HCT116 (cell line): Measurements from ENCODE around the gene LLGL2. TPM values are rescaled to one million over a fixed set of nuclear protein-coding genes. Genes with fewer than 3 reads are reported as not detected.

Source experiments
- ATAC-seq: fragments of 200-7000 bp; cut with Tn5 transposase; 2 replicates; pipeline ENCODE4 v1.9.1; 2020; ENCODE audit warnings: mild to moderate bottlenecking, moderate library complexity
- BruUV-seq: library from RNA; stranded (reverse); fragments of 400-500 nt; replicated peaks from 2 replicates; lab custom pipeline; 2021; lab: Mats Ljungman, UMichigan
- CTCF ChIA-PET: fragments of 300-600 bp; sonication (Branson Sonifier 250); formaldehyde crosslinking; loops from one replicate; lab custom pipeline; 2021; ENCODE audit warnings: antibody characterized with exemption; lab: Charles Lee
- POLR2A ChIA-PET: fragments of 300-600, 350-600 bp; sonication (Branson Sonifier 250); formaldehyde crosslinking; loops from one replicate; lab custom pipeline; 2021; ENCODE audit warnings: antibody characterized with exemption; lab: Charles Lee
- RAD21 ChIA-PET, 2 experiments: fragments of 300-600 bp; sonication (Branson Sonifier 250); formaldehyde crosslinking; loops; one replicate each; lab custom pipeline; 2023; ENCODE audit warnings: low total read pairs in 2 of 2; ENCODE audit not compliant: uncharacterized antibody in 2 of 2, unreplicated experiment in 2 of 2, low non-redundant PET in 1 of 2; lab: Charles Lee
- DNase-seq: peaks from one replicate; pipeline ENCODE4 v3.0.0-alpha.2; 2010; ENCODE audit warnings: low read depth, low spot score
- H2AFZ ChIP-seq: fragments of 200-600 bp; shearing (Covaris generic), sonication (generic); 2 replicates; pipeline ENCODE4 v1.6.1; 2017; ENCODE audit warnings: low read depth, mixed run types, mixed read lengths, antibody characterized with exemption, low read length; ENCODE audit not compliant: poor library complexity, severe bottlenecking
- H3K27ac ChIP-seq: 2 replicates; pipeline ENCODE4 v1.5.1; 2012; ENCODE audit warnings: low read depth, low read length
- H3K27me3 ChIP-seq: fragments of 200-600 bp; sonication (generic); 2 replicates; pipeline ENCODE4 v1.6.1; 2016; ENCODE audit warnings: mixed run types, low read length, mixed read lengths; ENCODE audit not compliant: insufficient read depth
- H3K36me3 ChIP-seq, 2 experiments: fragments of 200-500 bp in 1 of 2; fragments of 200-600 bp in 1 of 2; sonication (Bioruptor generic) in 1 of 2; sonication (generic) in 1 of 2; 2 replicates each; pipeline versions ENCODE4 v1.5.1 to v1.6.1; 2014 to 2016; ENCODE audit warnings: low read length in 2 of 2, inconsistent platforms in 1 of 2, mixed read lengths in 1 of 2, mixed run types in 1 of 2; ENCODE audit not compliant: insufficient read depth in 2 of 2, control insufficient read depth in 1 of 2
- H3K4me1 ChIP-seq, 2 experiments: fragments of 200-600 bp in 1 of 2; sonication (generic) in 1 of 2; 2 replicates each; pipeline versions ENCODE4 v1.5.1 to v1.6.1; 2012 to 2017; ENCODE audit warnings: low read length in 2 of 2, inconsistent platforms in 1 of 2, mild to moderate bottlenecking in 1 of 2, mixed read lengths in 1 of 2, mixed run types in 1 of 2, moderate library complexity in 1 of 2; ENCODE audit not compliant: insufficient read depth in 2 of 2, control insufficient read depth in 1 of 2
- H3K4me2 ChIP-seq: fragments of 200-600 bp; sonication (generic); 2 replicates; pipeline ENCODE4 v1.6.1; 2017; ENCODE audit warnings: mixed run types, low read length, mixed read lengths
- H3K4me3 ChIP-seq, 2 experiments: fragments of 200-600 bp in 1 of 2; sonication (generic) in 1 of 2; replicated peaks in 1 of 2; 2 replicates each; pipeline ENCODE4 v1.5.1; 2011 to 2016; ENCODE audit warnings: low read length in 2 of 2, control low read depth in 1 of 2, low read depth in 1 of 2, mild to moderate bottlenecking in 1 of 2, mixed read lengths in 1 of 2, mixed run types in 1 of 2
- H3K79me2 ChIP-seq: fragments of 200-600 bp; sonication (generic); 2 replicates; pipeline ENCODE4 v1.6.1; 2017; ENCODE audit warnings: mild to moderate bottlenecking, mixed run types, low read length, moderate library complexity, mixed read lengths; ENCODE audit not compliant: insufficient read depth
- H3K9ac ChIP-seq: fragments of 200-600 bp; sonication (generic); 2 replicates; pipeline ENCODE4 v1.6.1; 2016; ENCODE audit warnings: low read length, mixed read lengths
- H3K9me2 ChIP-seq: fragments of 200-600 bp; sonication (generic), shearing (Covaris generic); 2 replicates; pipeline ENCODE4 v1.6.1; 2017; ENCODE audit warnings: mixed run types, mild to moderate bottlenecking, moderate library complexity; ENCODE audit not compliant: insufficient read depth
- H3K9me3 ChIP-seq, 2 experiments: fragments of 200-500 bp in 1 of 2; fragments of 200-600 bp in 1 of 2; sonication (Bioruptor generic) in 1 of 2; sonication (generic) in 1 of 2; 2 replicates each; pipeline ENCODE4 v1.6.1; 2014 to 2017; ENCODE audit warnings: low read length in 2 of 2, mixed read lengths in 2 of 2, inconsistent platforms in 1 of 2, low read depth in 1 of 2, mild to moderate bottlenecking in 1 of 2, mixed run types in 1 of 2, moderate library complexity in 1 of 2; ENCODE audit not compliant: control insufficient read depth in 1 of 2, insufficient read depth in 1 of 2
- H4K20me1 ChIP-seq: fragments of 200-600 bp; sonication (generic), shearing (Covaris generic); 2 replicates; pipeline ENCODE4 v1.6.1; 2017; ENCODE audit warnings: mixed run types, mild to moderate bottlenecking, moderate library complexity; ENCODE audit not compliant: insufficient read depth
- CBX3 ChIP-seq: IDR thresholded peaks from 2 replicates; pipeline ENCODE4 v1.6.1; 2012; ENCODE audit warnings: low read depth
- CTCF ChIP-seq, 3 experiments: fragments of 200-600 bp in 1 of 3; sonication (generic) in 1 of 3; IDR thresholded peaks in 2 of 3; conservative IDR thresholded peaks in 1 of 3; 2 replicates each; pipeline ENCODE4 v1.5.1; 2012 to 2017; ENCODE audit warnings: low read depth in 2 of 3, low read length in 2 of 3, antibody characterized with exemption in 1 of 3, borderline replicate concordance in 1 of 3, control low read depth in 1 of 3, mild to moderate bottlenecking in 1 of 3, mixed read lengths in 1 of 3, mixed run types in 1 of 3, moderate library complexity in 1 of 3; ENCODE audit not compliant: insufficient read depth in 1 of 3
- EZH2phosphoT487 ChIP-seq: fragments of 200-600 bp; IDR thresholded peaks from 2 replicates; pipeline ENCODE4 v1.6.1; 2018; ENCODE audit warnings: antibody characterized with exemption, borderline replicate concordance
- RAD21 ChIP-seq: IDR thresholded peaks from 2 replicates; pipeline ENCODE4 v1.6.1; 2012; ENCODE audit warnings: low read depth, mild to moderate bottlenecking
- REST ChIP-seq: IDR thresholded peaks from 2 replicates; pipeline ENCODE4 v1.6.1; 2012; ENCODE audit warnings: low read depth
- intact Hi-C: fragments of 100-400 bp; cut with micrococcal nuclease; formaldehyde crosslinking; loops from 2 replicates; pipeline ENCODE4 v1.10.0; 2022
- total RNA-seq: library from RNA; stranded (reverse); gene quantifications from one replicate; pipeline ENCODE4 v1.2.1, GENCODE V29; 2021; ENCODE audit not compliant: unreplicated experiment

Gene LLGL2
- total RNA-seq, 1 experiment from 2014 or later, result 209 TPM

GRCh38 chr17:75619506-75620431, 94.3 kb downstream of the LLGL2 start:
- H4K20me1 ChIP-seq, result no peaks in the 10 kb centered on the region
- no peak overlapping the region for H2AFZ ChIP-seq
- peaks cover 0 to 5% of the 10 kb centered on the region in 2 experiments; a peak in 1 of 4 replicates for H3K4me1 ChIP-seq
- H3K9me3 ChIP-seq, result no peaks in the 10 kb centered on the region
- ChIA-PET CTCF (interaction anchor here (0.8 to 6.9 kb wide), 8 partner anchors 9 to 128 kb away, joined by 3 to 63 read pairs (median 5); partner anchors contain the start of gene SMIM5), RAD21 (no interaction called here), POLR2A (interaction anchor here (0.6 to 1.0 kb wide), 2 partner anchors 18 to 239 kb away, joined by 3 to 5 read pairs; no protein-coding TSS in a partner anchor)
- H3K4me2 ChIP-seq, result no peak overlapping the region
- BruUV-seq, result no TSS peak
- intact Hi-C loops, result no loop called here
- DNase-seq (no peak), ATAC-seq (peak; percentile 80)
- no peaks in the 10 kb centered on the region for H3K79me2 ChIP-seq
- no peak overlapping the region for H3K9ac ChIP-seq
- no peaks in the 10 kb centered on the region for H3K27me3 ChIP-seq
- no peaks in the 10 kb centered on the region for H3K36me3 ChIP-seq
- H3K9me2 ChIP-seq, result no peaks in the 10 kb centered on the region
- H3K4me3 ChIP-seq, result no peak overlapping the region
- no peak for TF ChIP-seq CBX3
- TF ChIP-seq CTCF (IDR thresholded peaks at IDR 0.05 in 2 of 3, conservative IDR thresholded peaks at IDR 0.05 in 1 of 3; ENCODE audit: borderline replicate concordance in 1 of 3, insufficient read depth in 1 of 3, low read depth in 2 of 3, low read length in 2 of 3), result peak; percentile 41 to 73 (median 65); a peak in 5 of 6 replicates
- TF ChIP-seq EZH2phosphoT487, result no peak
- no peak for TF ChIP-seq RAD21
- no peak for TF ChIP-seq REST
- H3K27ac ChIP-seq, result no peak overlapping the region
